Panc1 (cell line): ENCODE measurements around the gene LRRN4CL.

Experiments used
- CTCF ChIP-seq: fragments of 450-650 bp; IDR thresholded peaks from 2 replicates; pipeline ENCODE4 v1.5.1; 2017; ENCODE audit warnings: mild to moderate bottlenecking
- POLR2AphosphoS5 ChIP-seq: IDR thresholded peaks from 2 replicates; pipeline ENCODE4 v1.6.1; 2012; ENCODE audit warnings: mild to moderate bottlenecking, low read depth, low read length, moderate library complexity
- REST ChIP-seq, 2 experiments: IDR thresholded peaks; 2 replicates each; pipeline ENCODE4 v1.6.1; 2011 to 2012; ENCODE audit warnings: low read depth in 2 of 2, control low read depth in 1 of 2, low read length in 1 of 2, mild to moderate bottlenecking in 1 of 2, moderate library complexity in 1 of 2; ENCODE audit not compliant: insufficient read depth in 1 of 2

GRCh38 chr11:62666259-62666926 lies 22.9 kb downstream of the LRRN4CL start:
- TF ChIP-seq CTCF (no peak), POLR2AphosphoS5 (peak; percentile 29), REST (IDR thresholded peaks at IDR 0.05; ENCODE audit: insufficient read depth in 1 of 2, low read depth in 2 of 2, low read length in 1 of 2) (no peak)
